Measurements from ENCODE around the gene EXOC6B.

- TF ChIP-seq CTCF (conservative IDR thresholded peaks at IDR 0.05; ENCODE audit: low read length) = no peak
- TF ChIP-seq EZH2phosphoT487 (IDR thresholded peaks at IDR 0.05; ENCODE audit: borderline replicate concordance) = no peak
Observed at GRCh38 chr2:72254831-72255451, 570.9 kb downstream of the EXOC6B start.
